GM12878 (cell line): ENCODE measurements around the gene PGC. TPM values are rescaled to one million over a fixed set of nuclear protein-coding genes. Genes with fewer than 3 reads are reported as not detected.

Experiments
- ATAC-seq: fragments of 200-7000 bp; cut with Tn5 transposase; 3 replicates; pipeline ENCODE4 v1.9.1; 2020; ENCODE audit warnings: mild to moderate bottlenecking, moderate library complexity
- BruUV-seq: library from RNA; stranded (reverse); fragments of 400-500 nt; replicated peaks from 2 replicates; lab custom pipeline; 2021; lab: Mats Ljungman, UMichigan
- CTCF ChIA-PET: fragments of 300-600 bp; sonication (Branson Sonifier 250); formaldehyde crosslinking; extraction: SDS; loops from one replicate; lab custom pipeline; 2021; ENCODE audit warnings: inconsistent platforms; lab: Yijun Ruan, JAX
- POLR2A ChIA-PET: fragments of 350-600 bp; formaldehyde crosslinking; extraction: SDS; loops from one replicate; lab custom pipeline; 2021; ENCODE audit warnings: inconsistent platforms; lab: Charles Lee
- RAD21 ChIA-PET: fragments of 300-600 bp; sonication (Branson Sonifier 250); formaldehyde crosslinking; loops from one replicate; lab custom pipeline; 2023; ENCODE audit warnings: antibody characterized with exemption; ENCODE audit not compliant: unreplicated experiment; lab: Charles Lee
- SMC1A ChIA-PET: fragments of 300-600 bp; sonication (Branson Sonifier 250); formaldehyde crosslinking; loops from one replicate; lab custom pipeline; 2023; ENCODE audit not compliant: unreplicated experiment, uncharacterized antibody; lab: Charles Lee
- DNase-seq: peaks from one replicate; pipeline ENCODE4 v3.0.0-alpha.2; 2011; ENCODE audit warnings: low read depth, low spot score
- FAIRE-seq: peaks from 3 replicates; lab custom pipeline; 2011; peaks lifted over from hg19 to GRCh38; lab: Jason Lieb, UNC
- H2AFZ ChIP-seq: 2 replicates; pipeline ENCODE4 v1.6.0; 2011; ENCODE audit warnings: low read depth, low read length, control low read depth; ENCODE audit not compliant: control insufficient read depth
- H3K27ac ChIP-seq: 2 replicates; pipeline ENCODE4 v1.5.1; 2011; ENCODE audit warnings: control low read depth; ENCODE audit not compliant: control insufficient read depth, insufficient read depth
- H3K27me3 ChIP-seq, 2 experiments: replicated peaks in 1 of 2; 2 replicates each; pipeline versions ENCODE4 v1.6.0 to v1.6.1; 2011; ENCODE audit warnings: low read length in 1 of 2; ENCODE audit not compliant: control insufficient read depth in 2 of 2, insufficient read depth in 2 of 2
- H3K36me3 ChIP-seq, 2 experiments: 2 replicates each; pipeline ENCODE4 v1.5.1; 2011; ENCODE audit warnings: low read length in 1 of 2; ENCODE audit not compliant: control insufficient read depth in 2 of 2, insufficient read depth in 2 of 2
- H3K4me1 ChIP-seq: 2 replicates; pipeline ENCODE4 v1.6.1; 2011; ENCODE audit warnings: mild to moderate bottlenecking, low read length, moderate library complexity, mixed read lengths; ENCODE audit not compliant: control insufficient read depth, insufficient read depth
- H3K4me2 ChIP-seq: 2 replicates; pipeline ENCODE4 v1.6.0; 2011; ENCODE audit warnings: control low read depth; ENCODE audit not compliant: control insufficient read depth, insufficient read depth
- H3K4me3 ChIP-seq: fragments of 200-600 bp; sonication (generic); 2 replicates; pipeline ENCODE4 v1.5.1; 2016
- H3K79me2 ChIP-seq: 2 replicates; pipeline ENCODE4 v1.6.0; 2011; ENCODE audit warnings: low read length; ENCODE audit not compliant: control insufficient read depth, insufficient read depth
- H3K9ac ChIP-seq: 2 replicates; pipeline ENCODE4 v1.8.0; 2011; ENCODE audit warnings: low read length, control low read depth, mixed read lengths; ENCODE audit not compliant: control insufficient read depth, insufficient read depth
- H3K9me3 ChIP-seq: replicated peaks from 3 replicates; pipeline ENCODE4 v1.5.1; 2011; ENCODE audit warnings: mild to moderate bottlenecking, low read length; ENCODE audit not compliant: control insufficient read depth, insufficient read depth
- H4K20me1 ChIP-seq: 2 replicates; pipeline ENCODE4 v1.6.0; 2011; ENCODE audit not compliant: control insufficient read depth, insufficient read depth
- BACH1 ChIP-seq: fragments of 450-650 bp; IDR thresholded peaks from 2 replicates; pipeline ENCODE4 v1.6.1; 2017; ENCODE audit warnings: mild to moderate bottlenecking, borderline replicate concordance
- DPF2 ChIP-seq: fragments of 450-650 bp; IDR thresholded peaks from 2 replicates; pipeline ENCODE4 v1.6.1; 2017; ENCODE audit warnings: mild to moderate bottlenecking
- EGR1 ChIP-seq, 2 experiments: IDR thresholded peaks; 1 replicate in 1 of 2; 2 replicates in 1 of 2; pipeline ENCODE4 v1.6.1; 2011 to 2012; ENCODE audit warnings: low read depth in 2 of 2, low read length in 2 of 2, borderline replicate concordance in 1 of 2, mild to moderate bottlenecking in 1 of 2, moderate library complexity in 1 of 2
- GATAD2B ChIP-seq: fragments of 450-650 bp; conservative IDR thresholded peaks from 2 replicates; pipeline ENCODE4 v1.6.1; 2017; ENCODE audit warnings: low read depth, mild to moderate bottlenecking, moderate library complexity
- HDGF ChIP-seq: fragments of 450-650 bp; IDR thresholded peaks from 2 replicates; pipeline ENCODE4 v1.6.1; 2016; ENCODE audit warnings: antibody characterized with exemption
- IKZF2 ChIP-seq, 2 experiments: fragments of 450-650 bp; IDR thresholded peaks; 2 replicates each; pipeline ENCODE4 v1.6.1; 2017; ENCODE audit warnings: mild to moderate bottlenecking in 2 of 2, moderate library complexity in 2 of 2
- MTA2 ChIP-seq: fragments of 450-650 bp; IDR thresholded peaks from 2 replicates; pipeline ENCODE4 v1.6.1; 2016; ENCODE audit warnings: low read depth, mild to moderate bottlenecking, moderate library complexity
- NR2C1 ChIP-seq: fragments of 450-650 bp; IDR thresholded peaks from 2 replicates; pipeline ENCODE4 v1.6.1; 2017; ENCODE audit warnings: antibody characterized with exemption, mild to moderate bottlenecking, moderate library complexity
- NR2F1 ChIP-seq: fragments of 450-650 bp; conservative IDR thresholded peaks from 2 replicates; pipeline ENCODE4 v1.6.1; 2017; ENCODE audit warnings: mild to moderate bottlenecking
- NRF1 ChIP-seq: conservative IDR thresholded peaks from 2 replicates; pipeline ENCODE4 v1.6.1; 2011; ENCODE audit warnings: mild to moderate bottlenecking, low read depth, low read length, improper control_type of control experiment
- PAX8 ChIP-seq: fragments of 450-650 bp; IDR thresholded peaks from 2 replicates; pipeline ENCODE4 v1.6.1; 2017; ENCODE audit warnings: mild to moderate bottlenecking, moderate library complexity
- POLR2A ChIP-seq: IDR thresholded peaks from 2 replicates; pipeline ENCODE4 v1.6.1; 2011; ENCODE audit warnings: low read depth, mild to moderate bottlenecking, low read length
- SP1 ChIP-seq: IDR thresholded peaks from one replicate; pipeline ENCODE4 v1.6.1; 2011; ENCODE audit warnings: low read depth, low read length
- SUPT20H ChIP-seq: IDR thresholded peaks from 2 replicates; pipeline ENCODE4 v1.6.1; 2011; ENCODE audit warnings: low read depth, mild to moderate bottlenecking, low read length, moderate library complexity, borderline replicate concordance; ENCODE audit not compliant: control insufficient read depth
- YY1 ChIP-seq: IDR thresholded peaks from 2 replicates; pipeline ENCODE4 v1.6.1; 2011; ENCODE audit warnings: low read depth, mild to moderate bottlenecking, low read length
- ZNF207 ChIP-seq: fragments of 450-650 bp; IDR thresholded peaks from 2 replicates; pipeline ENCODE4 v1.6.1; 2014; ENCODE audit warnings: antibody characterized with exemption, mild to moderate bottlenecking, borderline replicate concordance
- ZNF217 ChIP-seq: fragments of 450-650 bp; IDR thresholded peaks from 2 replicates; pipeline ENCODE4 v1.6.1; 2017; ENCODE audit warnings: antibody characterized with exemption, mild to moderate bottlenecking
- ZZZ3 ChIP-seq: IDR thresholded peaks from 2 replicates; pipeline ENCODE4 v1.6.1; 2011; ENCODE audit warnings: low read depth; ENCODE audit not compliant: control insufficient read depth, insufficient read length
- WGBS: methylation state at CpG from one replicate; pipeline ENCODE4 v1.1.6; 2016; ENCODE audit warnings: low lambda C conversion rate; ENCODE audit not compliant: insufficient replicate concordance, insufficient coverage; ENCODE audit errors: missing lambda C conversion rate; 5-methylcytosine and 5-hydroxymethylcytosine counted together
- in situ Hi-C: fragments of 300-500 bp; cut with MboI; formaldehyde crosslinking; loops from 9 replicates; pipeline ENCODE4 v1.14.3; 2018; ENCODE audit warnings: mixed read lengths
- intact Hi-C: fragments of 100-400 bp; cut with micrococcal nuclease; formaldehyde crosslinking; loops from one replicate; pipeline ENCODE4 v1.14.2; 2022; ENCODE audit not compliant: unreplicated experiment
- polyA plus RNA-seq, 11 experiments: library from polyadenylated mRNA; depleted of rRNA in 4 of 11; unstranded in 6 of 11; stranded (reverse) in 5 of 11; fragments of >200 nt; fragmentation: Nextera tagmentation in 4 of 11; fragmentation: Illumina TruSeq in 1 of 11; extraction: Ambion mirVana in 4 of 11; extraction: Trizol in 1 of 11; gene quantifications; 1 replicate in 1 of 11; 2 replicates in 10 of 11; pipeline versions ENCODE4 v1.2.1 to v1.2.3, GENCODE V29; 2011 to 2016; ENCODE audit warnings: inconsistent platforms in 2 of 11, missing spikeins in 2 of 11, low read depth in 1 of 11
- total RNA-seq, 4 experiments: library from RNA; depleted of rRNA in 3 of 4; stranded (reverse); fragments of >200 nt in 3 of 4; fragmentation: Illumina TruSeq in 1 of 4; extraction: Trizol in 1 of 4; gene quantifications; 2 replicates each; pipeline versions ENCODE4 v1.2.1 to v1.2.3, GENCODE V29; 2013 to 2021
- TF ChIP-seq, protein P1 (sequence below): fragments of 450-650 bp; formaldehyde crosslinking; IDR thresholded peaks from 2 replicates; pipeline ENCODE4 v1.5.0; 2022; ENCODE audit warnings: mild to moderate bottlenecking, missing genetic modification characterization

PGC gene
- total and polyA plus RNA-seq, 10 of the 15 experiments (the other 5 are each of a cell fraction or from before 2014, with no cell fraction given), result 0.26 TPM; not detected in 9

DNA sequence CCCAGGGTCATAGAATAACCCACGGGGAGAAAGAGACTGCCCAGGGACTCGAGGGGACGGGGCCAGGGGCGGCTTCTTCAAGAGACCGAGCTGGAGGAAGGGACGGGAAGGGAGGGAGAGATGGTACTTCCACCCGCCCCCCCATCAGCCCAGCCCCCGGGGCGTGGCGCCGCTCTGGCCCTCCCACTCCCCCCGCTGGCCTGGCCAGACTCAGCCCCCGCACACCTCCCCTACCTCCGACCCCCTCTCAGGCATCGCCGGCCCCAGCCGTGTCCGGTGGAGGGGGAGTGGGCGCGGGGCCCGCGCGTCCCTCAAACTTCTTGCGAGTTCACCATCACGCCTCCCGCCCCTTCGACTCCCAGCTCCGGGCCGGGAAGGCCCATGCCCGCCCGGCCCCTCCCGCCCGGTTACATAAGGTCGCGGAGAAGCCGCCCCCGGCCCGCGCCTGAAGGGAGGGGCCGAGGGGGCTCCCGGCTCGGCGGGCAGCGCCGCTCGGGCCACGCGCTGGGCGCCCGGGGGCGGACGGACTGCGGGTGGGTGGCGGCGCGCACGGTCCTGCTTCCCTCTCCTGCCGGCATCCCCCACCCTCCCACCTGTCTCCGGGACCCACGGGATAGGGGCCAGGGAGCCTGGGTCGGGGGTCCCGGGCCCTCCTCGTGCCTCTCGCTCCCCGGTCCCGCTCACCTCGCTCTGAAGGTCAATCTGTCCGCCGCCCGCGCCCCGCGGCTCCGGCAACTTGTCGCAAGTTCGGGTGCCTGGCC, 12.4 kb downstream of the PGC start:
- Histone ChIP-seq H2AFZ (peak overlapping the region; percentile 48), H3K27ac (peak overlapping the region; percentile 98), H3K4me2 (peak overlapping the region; percentile 47; the same call in 1 of the 2 replicates), H3K4me1 (peaks cover 6% of the 10 kb centered on the region), H4K20me1 (no peaks in the 10 kb centered on the region), H3K27me3 (no peaks in the 10 kb centered on the region; a peak in 1 of 4 replicates), H3K9me3 (no peaks in the 10 kb centered on the region), H3K36me3 (no peaks in the 10 kb centered on the region), H3K4me3 (peak overlapping the region; percentile 92), H3K9ac (peak overlapping the region; percentile 80), H3K79me2 (peaks cover 48% of the 10 kb centered on the region)
- peak; percentile 61 for ATAC-seq
- POLR2A ChIA-PET, result interaction anchor here (0.7 to 9.6 kb wide), 9 partner anchors 9 to 401 kb away, joined by 3 to 293 read pairs (median 4); no protein-coding TSS in a partner anchor
- DNase-seq, result no peak
- TF ChIP-seq IKZF2 (IDR thresholded peaks at IDR 0.05) (no peak; a peak in 1 of 4 replicates), EGR1 (IDR thresholded peaks at IDR 0.05; ENCODE audit: borderline replicate concordance in 1 of 2, low read depth in 2 of 2, low read length in 2 of 2) (peak in 1 of 2 experiments; percentile 77; a peak in 2 of 3 replicates), POLR2A (peak; percentile 56), MTA2 (0 out of 2 replicates have a peak, but pooled peaks have one; percentile 12), PAX8 (no peak), SUPT20H (no peak), GATAD2B (peak; percentile 91; the same call in 1 of the 2 replicates), NR2C1 (no peak), ZZZ3 (no peak), SP1 (peak; percentile 53), ZNF217 (no peak), HDGF (peak; percentile 61; the same call in 1 of the 2 replicates), ZNF207 (peak; percentile 50; the same call in 1 of the 2 replicates), DPF2 (peak; percentile 84; the same call in 1 of the 2 replicates), BACH1 (peak; percentile 55; the same call in 1 of the 2 replicates), NRF1 (no peak), YY1 (0 out of 2 replicates have a peak, but pooled peaks have one; percentile 6), NR2F1 (peak; percentile 75; the same call in 1 of the 2 replicates)
- TF ChIP-seq, protein P1, sequence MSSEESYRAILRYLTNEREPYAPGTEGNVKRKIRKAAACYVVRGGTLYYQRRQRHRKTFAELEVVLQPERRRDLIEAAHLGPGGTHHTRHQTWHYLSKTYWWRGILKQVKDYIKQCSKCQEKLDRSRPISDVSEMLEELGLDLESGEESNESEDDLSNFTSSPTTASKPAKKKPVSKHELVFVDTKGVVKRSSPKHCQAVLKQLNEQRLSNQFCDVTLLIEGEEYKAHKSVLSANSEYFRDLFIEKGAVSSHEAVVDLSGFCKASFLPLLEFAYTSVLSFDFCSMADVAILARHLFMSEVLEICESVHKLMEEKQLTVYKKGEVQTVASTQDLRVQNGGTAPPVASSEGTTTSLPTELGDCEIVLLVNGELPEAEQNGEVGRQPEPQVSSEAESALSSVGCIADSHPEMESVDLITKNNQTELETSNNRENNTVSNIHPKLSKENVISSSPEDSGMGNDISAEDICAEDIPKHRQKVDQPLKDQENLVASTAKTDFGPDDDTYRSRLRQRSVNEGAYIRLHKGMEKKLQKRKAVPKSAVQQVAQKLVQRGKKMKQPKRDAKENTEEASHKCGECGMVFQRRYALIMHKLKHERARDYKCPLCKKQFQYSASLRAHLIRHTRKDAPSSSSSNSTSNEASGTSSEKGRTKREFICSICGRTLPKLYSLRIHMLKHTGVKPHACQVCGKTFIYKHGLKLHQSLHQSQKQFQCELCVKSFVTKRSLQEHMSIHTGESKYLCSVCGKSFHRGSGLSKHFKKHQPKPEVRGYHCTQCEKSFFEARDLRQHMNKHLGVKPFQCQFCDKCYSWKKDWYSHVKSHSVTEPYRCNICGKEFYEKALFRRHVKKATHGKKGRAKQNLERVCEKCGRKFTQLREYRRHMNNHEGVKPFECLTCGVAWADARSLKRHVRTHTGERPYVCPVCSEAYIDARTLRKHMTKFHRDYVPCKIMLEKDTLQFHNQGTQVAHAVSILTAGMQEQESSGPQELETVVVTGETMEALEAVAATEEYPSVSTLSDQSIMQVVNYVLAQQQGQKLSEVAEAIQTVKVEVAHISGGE (CRISPR knock-in tag), result no peak
- SMC1A ChIA-PET, result interaction anchor here (0.8 to 8.5 kb wide), 11 partner anchors 10 to 401 kb away, joined by 3 to 168 read pairs (median 5); no protein-coding TSS in a partner anchor
- BruUV-seq, result no TSS peak
- WGBS, result 1% methylated on average over 51 of the region's 76 CpGs
- intact Hi-C loops (loop anchor here (1.0 to 10.0 kb wide), 6 partner anchors 29 to 660 kb away; partner anchors contain the start of genes FOXP4, NFYA, OARD1 and TOMM6), in situ Hi-C loops (no loop called here)
- CTCF ChIA-PET, result interaction anchor here (0.6 to 6.2 kb wide), 18 partner anchors 9 to 1435 kb away, joined by 3 to 87 read pairs (median 6); partner anchors contain the start of gene TOMM6
- RAD21 ChIA-PET, result interaction anchor here (0.8 to 8.5 kb wide), 11 partner anchors 17 to 400 kb away, joined by 3 to 300 read pairs (median 5); partner anchors contain the start of genes BYSL, MED20 and NCR2
- FAIRE-seq, result no peak
